BJ (cell line): ENCODE measurements around the gene CD96. TPM values are rescaled to one million over a fixed set of nuclear protein-coding genes. Genes with fewer than 3 reads are reported as not detected.
"Not testable (repeated sequence)": the region's sequence is repeated elsewhere in the genome, so short reads cannot be mapped to it uniquely, and the experiment has no call there.

Source experiments
- CTCF ChIA-PET: fragments of 350-600 bp; formaldehyde crosslinking; extraction: SDS; loops from one replicate; lab custom pipeline; 2021; ENCODE audit warnings: antibody characterized with exemption, inconsistent platforms; lab: Yijun Ruan, JAX
- POLR2A ChIA-PET: fragments of 300-600 bp; sonication (Branson Sonifier 250); formaldehyde crosslinking; extraction: SDS; loops from one replicate; lab custom pipeline; 2021; ENCODE audit warnings: antibody characterized with exemption; lab: Charles Lee
- DNase-seq: peaks from one replicate; pipeline ENCODE4 v3.0.0-alpha.2; 2011; ENCODE audit warnings: low read depth
- H3K27me3 ChIP-seq: 2 replicates; pipeline ENCODE4 v1.6.0; 2011; ENCODE audit warnings: low read length; ENCODE audit not compliant: control insufficient read depth, insufficient read depth
- H3K36me3 ChIP-seq: 2 replicates; pipeline ENCODE4 v1.5.1; 2011; ENCODE audit warnings: low read length; ENCODE audit not compliant: control insufficient read depth, insufficient read depth
- H3K4me3 ChIP-seq: 2 replicates; pipeline ENCODE4 v1.5.1; 2011; ENCODE audit warnings: low read depth, mild to moderate bottlenecking, control low read depth, low read length
- polyA plus RNA-seq: library from polyadenylated mRNA; depleted of rRNA; stranded (reverse); fragments of >200 nt; gene quantifications from 2 replicates; pipeline ENCODE4 v1.2.3, GENCODE V29; 2011
- TF ChIP-seq, protein P1 (sequence below): IDR thresholded peaks from 2 replicates; pipeline ENCODE4 v1.5.1; 2011; ENCODE audit warnings: low read depth, mild to moderate bottlenecking, control low read depth, inconsistent platforms, low read length, moderate library complexity; ENCODE audit not compliant: insufficient read depth

Gene CD96
- polyA plus RNA-seq, 1 experiment = 0.06 TPM

DNA sequence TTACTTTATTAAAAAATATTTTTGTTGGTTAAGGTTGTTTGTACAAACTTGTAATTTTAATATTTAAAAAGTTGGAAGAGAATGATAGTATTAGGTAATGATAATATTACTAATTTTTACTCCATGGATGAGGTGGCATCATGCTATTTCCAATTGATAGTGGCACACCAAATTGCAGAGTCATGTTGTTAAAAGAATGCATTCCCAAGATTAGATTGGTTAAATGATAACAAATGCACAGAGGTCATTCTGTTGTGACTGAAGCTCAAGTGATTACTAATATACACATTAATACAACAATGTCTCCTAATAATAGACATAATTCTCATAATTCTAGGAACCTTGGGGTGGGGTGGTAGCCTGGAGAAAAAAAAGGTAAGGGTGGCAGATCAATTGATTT, 126.3 kb downstream of the CD96 start:
- Histone ChIP-seq H3K4me3 (no peak overlapping the region), H3K36me3 (no peaks in the 10 kb centered on the region), H3K27me3 (no peaks in the 10 kb centered on the region)
- ChIA-PET POLR2A (no interaction called here), CTCF (interaction anchor here (0.7 to 7.9 kb wide), 12 partner anchors 13 to 346 kb away, joined by 3 to 88 read pairs (median 4); no protein-coding TSS in a partner anchor)
- no peak for DNase-seq
- TF ChIP-seq, protein P1, sequence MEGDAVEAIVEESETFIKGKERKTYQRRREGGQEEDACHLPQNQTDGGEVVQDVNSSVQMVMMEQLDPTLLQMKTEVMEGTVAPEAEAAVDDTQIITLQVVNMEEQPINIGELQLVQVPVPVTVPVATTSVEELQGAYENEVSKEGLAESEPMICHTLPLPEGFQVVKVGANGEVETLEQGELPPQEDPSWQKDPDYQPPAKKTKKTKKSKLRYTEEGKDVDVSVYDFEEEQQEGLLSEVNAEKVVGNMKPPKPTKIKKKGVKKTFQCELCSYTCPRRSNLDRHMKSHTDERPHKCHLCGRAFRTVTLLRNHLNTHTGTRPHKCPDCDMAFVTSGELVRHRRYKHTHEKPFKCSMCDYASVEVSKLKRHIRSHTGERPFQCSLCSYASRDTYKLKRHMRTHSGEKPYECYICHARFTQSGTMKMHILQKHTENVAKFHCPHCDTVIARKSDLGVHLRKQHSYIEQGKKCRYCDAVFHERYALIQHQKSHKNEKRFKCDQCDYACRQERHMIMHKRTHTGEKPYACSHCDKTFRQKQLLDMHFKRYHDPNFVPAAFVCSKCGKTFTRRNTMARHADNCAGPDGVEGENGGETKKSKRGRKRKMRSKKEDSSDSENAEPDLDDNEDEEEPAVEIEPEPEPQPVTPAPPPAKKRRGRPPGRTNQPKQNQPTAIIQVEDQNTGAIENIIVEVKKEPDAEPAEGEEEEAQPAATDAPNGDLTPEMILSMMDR = no peak

DNA sequence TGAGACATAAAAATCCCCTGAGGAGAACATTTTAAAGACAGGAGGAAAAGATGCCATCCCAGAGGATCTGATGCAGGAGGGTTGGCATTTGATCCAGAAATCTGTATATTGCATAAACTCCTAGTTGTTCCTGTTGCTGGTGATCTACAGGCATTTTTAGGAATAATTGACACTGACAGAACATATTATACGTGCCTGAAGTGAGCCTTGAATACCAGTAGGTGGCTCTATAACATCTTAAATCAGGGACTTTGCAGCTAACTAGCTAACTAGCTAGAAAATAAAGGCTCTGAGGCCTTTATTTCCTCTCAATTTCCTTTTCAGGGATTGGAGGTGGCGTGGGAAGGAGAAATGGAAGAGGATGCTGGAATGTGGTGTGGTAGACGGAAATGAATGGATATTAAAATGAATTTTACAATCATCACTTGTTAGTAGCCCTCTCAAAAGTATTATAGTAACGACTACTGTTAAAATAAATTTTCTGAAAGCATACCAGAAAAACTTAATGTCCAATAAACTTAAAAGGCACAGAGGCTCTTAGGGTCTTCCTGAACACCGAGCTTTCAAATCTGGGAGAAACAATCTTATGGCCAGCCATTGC, 127.0 kb downstream of the CD96 start:
- TF ChIP-seq, protein P1 = peak; percentile 75
- POLR2A ChIA-PET = no interaction called here
- Histone ChIP-seq H3K27me3 (no peaks in the 10 kb centered on the region), H3K36me3 (no peaks in the 10 kb centered on the region), H3K4me3 (no peak overlapping the region)
- no peak for DNase-seq
- CTCF ChIA-PET = interaction anchor here (0.5 to 7.9 kb wide), 24 partner anchors 13 to 1898 kb away, joined by 3 to 88 read pairs (median 3); no protein-coding TSS in a partner anchor

DNA sequence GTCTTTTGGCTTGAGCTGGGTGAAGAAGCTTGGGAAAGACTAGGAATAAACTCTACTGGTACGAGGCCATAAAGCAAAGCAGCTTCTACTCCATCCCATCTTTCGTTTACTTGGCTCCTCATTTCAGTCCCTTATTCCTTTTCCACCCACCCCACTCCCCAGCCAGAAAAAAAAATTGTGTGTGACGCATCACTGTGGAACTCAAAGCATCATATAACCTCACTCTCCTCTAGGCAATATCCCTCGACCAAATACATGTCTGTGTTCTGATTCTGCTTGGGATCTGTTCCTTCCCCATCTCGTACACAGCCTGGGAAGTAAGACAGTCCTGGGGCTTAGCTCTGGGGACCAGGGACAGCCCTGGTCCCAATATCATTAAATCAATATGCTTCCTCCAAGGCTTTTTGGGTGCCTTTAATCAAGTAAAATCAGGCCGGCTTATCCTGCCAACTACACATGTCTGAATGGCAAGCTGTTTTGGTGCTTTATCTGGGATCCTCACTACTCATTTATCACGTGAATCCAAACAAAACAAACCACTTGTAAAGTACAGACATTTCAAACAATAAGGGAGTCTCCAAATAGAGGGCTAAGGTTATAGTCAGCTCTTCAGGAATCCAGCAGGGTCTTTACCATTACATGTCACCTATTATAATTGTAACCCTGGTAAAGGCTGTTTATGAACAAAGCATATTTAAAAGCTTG, 128.1 kb downstream of the CD96 start:
- Histone ChIP-seq H3K27me3 (no peaks in the 10 kb centered on the region), H3K4me3 (no peak overlapping the region), H3K36me3 (no peaks in the 10 kb centered on the region)
- TF ChIP-seq, protein P1 = no peak
- CTCF ChIA-PET = interaction anchor here (0.9 to 7.9 kb wide), 18 partner anchors 15 to 371 kb away, joined by 3 to 88 read pairs (median 4); no protein-coding TSS in a partner anchor
- no peak for DNase-seq
- POLR2A ChIA-PET = no interaction called here

DNA sequence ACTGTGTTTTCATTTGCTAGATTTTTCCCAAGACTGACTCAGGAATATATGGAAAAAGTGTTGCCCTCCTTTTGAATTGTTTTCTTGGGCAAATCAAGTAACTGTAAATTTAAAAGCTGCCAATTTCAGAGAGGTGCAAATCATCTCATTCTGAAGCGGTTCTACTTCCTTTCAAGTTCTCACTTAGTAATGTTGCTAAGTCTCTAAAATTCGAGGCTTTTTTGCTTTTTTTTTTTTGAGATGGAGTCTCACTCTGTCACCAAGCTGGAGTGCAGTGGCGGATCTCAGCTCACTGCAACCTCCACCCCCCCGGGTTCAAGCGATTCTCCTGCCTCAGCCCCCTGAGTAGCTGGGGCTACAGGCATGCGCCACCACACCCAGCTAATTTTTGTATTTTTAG, 130.5 kb downstream of the CD96 start:
- CTCF ChIA-PET = interaction anchor here (1.1 to 7.9 kb wide), 5 partner anchors 9 to 95 kb away, joined by 4 to 88 read pairs (median 4); no protein-coding TSS in a partner anchor
- H3K36me3 ChIP-seq, DNase-seq, H3K4me3 ChIP-seq, H3K27me3 ChIP-seq: not testable (repeated sequence)
- POLR2A ChIA-PET = interaction anchor here (0.6 kb wide), 1 partner anchor 417 kb away, joined by 16 read pairs; no protein-coding TSS in a partner anchor

DNA sequence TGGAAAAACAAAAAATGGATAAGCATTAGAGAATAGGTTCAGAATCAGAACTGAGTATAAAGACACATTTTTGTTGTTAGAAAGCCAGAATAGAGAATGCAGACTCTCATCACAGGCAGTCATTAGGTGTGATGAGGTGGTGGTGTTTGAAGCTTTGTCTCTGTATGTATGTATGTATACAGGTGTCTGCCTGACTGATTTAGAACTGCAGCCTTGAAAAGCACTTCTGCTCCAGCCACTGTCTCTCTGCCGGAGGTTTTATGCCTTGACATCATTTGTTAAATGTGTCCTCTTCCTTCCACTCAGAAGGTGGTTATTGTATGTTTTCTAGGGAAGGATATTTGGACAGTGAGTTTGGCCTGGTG, 133.8 kb downstream of the CD96 start:
- TF ChIP-seq, protein P1 = no peak
- Histone ChIP-seq H3K36me3 (no peaks in the 10 kb centered on the region), H3K27me3 (no peaks in the 10 kb centered on the region), H3K4me3 (no peak overlapping the region)
- no peak for DNase-seq
- ChIA-PET POLR2A (no interaction called here), CTCF (interaction anchor here (1.4 kb wide), 1 partner anchor 12 kb away, joined by 3 read pairs; no protein-coding TSS in a partner anchor)
